HepG2 (cell line): ENCODE measurements around the gene MYO3B. TPM values are rescaled to one million over a fixed set of nuclear protein-coding genes. Genes with fewer than 3 reads are reported as not detected.

Experiments
- ATAC-seq: fragments of 200-7000 bp; cut with Tn5 transposase; 3 replicates; pipeline ENCODE4 v1.9.1; 2020; ENCODE audit warnings: mild to moderate bottlenecking, moderate library complexity
- BruUV-seq: library from RNA; stranded (reverse); fragments of 400-500 nt; replicated peaks from 2 replicates; lab custom pipeline; 2021; lab: Mats Ljungman, UMichigan
- CTCF ChIA-PET: fragments of 300-600 bp; formaldehyde crosslinking; extraction: SDS; loops from one replicate; lab custom pipeline; 2021; ENCODE audit warnings: low total read pairs, inconsistent platforms, low intra/inter-chr PET ratio; lab: Yijun Ruan, JAX
- POLR2A ChIA-PET: fragments of 350-600 bp; sonication (Branson Sonifier 250); formaldehyde crosslinking; loops from one replicate; lab custom pipeline; 2020; ENCODE audit warnings: antibody characterized with exemption, inconsistent platforms; lab: Yijun Ruan, JAX
- DNase-seq: peaks from one replicate; pipeline ENCODE4 v3.0.0-alpha.2; 2015; ENCODE audit warnings: low spot score
- FAIRE-seq: peaks from 3 replicates; lab custom pipeline; 2011; peaks lifted over from hg19 to GRCh38; lab: Jason Lieb, UNC
- H2AFZ ChIP-seq: one replicate; pipeline ENCODE4 v1.6.1; 2011; ENCODE audit warnings: low read length, inconsistent platforms
- H3K27ac ChIP-seq: fragments of 300-600 bp; 3 replicates; pipeline ENCODE4 v1.8.0; 2011; ENCODE audit warnings: mixed run types, mild to moderate bottlenecking, mixed read lengths, low read length, inconsistent platforms; ENCODE audit not compliant: insufficient read depth; ENCODE audit errors: extremely low read length
- H3K27me3 ChIP-seq, 2 experiments: fragments of 200-600 bp in 1 of 2; 2 replicates in 1 of 2; 3 replicates in 1 of 2; pipeline versions ENCODE4 v1.6.0 to v1.8.0; 2011; ENCODE audit warnings: low read length in 2 of 2, mild to moderate bottlenecking in 2 of 2, moderate library complexity in 2 of 2, inconsistent platforms in 1 of 2; ENCODE audit not compliant: insufficient read depth in 2 of 2, control insufficient read depth in 1 of 2
- H3K36me3 ChIP-seq, 2 experiments: fragments of 200-600 bp in 1 of 2; replicated peaks in 1 of 2; 2 replicates in 1 of 2; 3 replicates in 1 of 2; pipeline versions ENCODE4 v1.5.1 to v1.8.0; 2011; ENCODE audit warnings: low read length in 2 of 2, inconsistent platforms in 1 of 2; ENCODE audit not compliant: insufficient read depth in 2 of 2, control insufficient read depth in 1 of 2
- H3K4me1 ChIP-seq: 2 replicates; pipeline ENCODE4 v1.5.1; 2012; ENCODE audit warnings: low read length, inconsistent platforms; ENCODE audit not compliant: insufficient read depth
- H3K4me2 ChIP-seq: 2 replicates; pipeline ENCODE4 v1.6.0; 2011; ENCODE audit warnings: low read depth, low read length, inconsistent platforms
- H3K4me3 ChIP-seq, 3 experiments: fragments of 200-600 bp in 1 of 3; sonication (generic), shearing (Covaris generic) in 1 of 3; replicated peaks in 1 of 3; 2 replicates each; pipeline ENCODE4 v1.5.1; 2011 to 2016; ENCODE audit warnings: low read length in 3 of 3, inconsistent platforms in 2 of 3, low read depth in 2 of 3, mild to moderate bottlenecking in 2 of 3, control low read depth in 1 of 3, mixed read lengths in 1 of 3; ENCODE audit not compliant: insufficient read depth in 1 of 3
- H3K79me2 ChIP-seq: one replicate; pipeline ENCODE4 v1.6.1; 2011; ENCODE audit warnings: low read length, inconsistent platforms; ENCODE audit not compliant: insufficient read depth
- H3K9ac ChIP-seq: 2 replicates; pipeline ENCODE4 v1.6.0; 2011; ENCODE audit warnings: mild to moderate bottlenecking, low read depth, low read length, inconsistent platforms; ENCODE audit not compliant: insufficient read depth
- H3K9me3 ChIP-seq: 2 replicates; pipeline ENCODE4 v1.5.1; 2012; ENCODE audit warnings: mild to moderate bottlenecking, low read length
- H4K20me1 ChIP-seq: 2 replicates; pipeline ENCODE4 v1.6.0; 2011; ENCODE audit warnings: inconsistent platforms, mild to moderate bottlenecking, low read length, moderate library complexity; ENCODE audit not compliant: insufficient read depth
- CEBPG ChIP-seq: IDR thresholded peaks from 2 replicates; pipeline ENCODE4 v1.6.1; 2016
- IKZF5 ChIP-seq: IDR thresholded peaks from 2 replicates; pipeline ENCODE4 v1.6.1; 2018; ENCODE audit warnings: missing genetic modification reagents, mild to moderate bottlenecking, missing compliant biosample characterization
- IRX3 ChIP-seq: sonication (generic); formaldehyde crosslinking; IDR thresholded peaks from 2 replicates; pipeline ENCODE4 v1.8.1; 2023; ENCODE audit warnings: mild to moderate bottlenecking, low read depth, missing genetic modification reagents, borderline replicate concordance
- MLX ChIP-seq: IDR thresholded peaks from 2 replicates; pipeline ENCODE4 v1.6.1; 2016
- SP2 ChIP-seq: sonication (generic); formaldehyde crosslinking; IDR thresholded peaks from 2 replicates; pipeline ENCODE4 v1.5.1; 2020; ENCODE audit warnings: mild to moderate bottlenecking, missing genetic modification reagents
- ZMYM2 ChIP-seq: sonication (generic); formaldehyde crosslinking; IDR thresholded peaks from 2 replicates; pipeline ENCODE4 v1.8.0; 2022; ENCODE audit warnings: mild to moderate bottlenecking, missing genetic modification reagents
- ZNF354B ChIP-seq: sonication (generic); formaldehyde crosslinking; IDR thresholded peaks from 2 replicates; pipeline ENCODE4 v1.8.0; 2022; ENCODE audit warnings: mild to moderate bottlenecking, missing genetic modification reagents
- ZNF577 ChIP-seq: sonication (generic); formaldehyde crosslinking; IDR thresholded peaks from 2 replicates; pipeline ENCODE4 v1.4.0; 2020; ENCODE audit warnings: mild to moderate bottlenecking, low read depth, missing genetic modification reagents, borderline replicate concordance
- WGBS: methylation state at CpG from one replicate; pipeline ENCODE4 v1.1.6; 2017; ENCODE audit warnings: low lambda C conversion rate; 5-methylcytosine and 5-hydroxymethylcytosine counted together
- in situ Hi-C: cut with HindIII; loops from 2 replicates; pipeline ENCODE4 v1.10.0; 2017; ENCODE audit warnings: low pct_unique_long_range_greater_than_20kb; ENCODE audit not compliant: extremely low pct_ligation_motif_present
- intact Hi-C: fragments of 100-400 bp; cut with micrococcal nuclease; formaldehyde crosslinking; loops from one replicate; pipeline ENCODE4 v1.10.0; 2022; ENCODE audit not compliant: unreplicated experiment
- polyA plus RNA-seq, 8 experiments: library from polyadenylated mRNA; depleted of rRNA in 3 of 8; stranded (reverse) in 7 of 8; unstranded in 1 of 8; fragments of >200 nt; fragmentation: Illumina TruSeq in 4 of 8; extraction: Trizol in 4 of 8; gene quantifications; 2 replicates each; pipeline versions ENCODE4 v1.2.1 to v1.2.3, GENCODE V29; 2011 to 2016; ENCODE audit warnings: low read depth in 4 of 8, missing spikeins in 1 of 8, mixed read lengths in 1 of 8; ENCODE audit not compliant: insufficient read depth in 1 of 8
- total RNA-seq, 5 experiments: library from RNA; depleted of rRNA; stranded (reverse); fragments of >200 nt; fragmentation: Illumina TruSeq; extraction: Trizol; gene quantifications; 2 replicates each; pipeline ENCODE4 v1.2.3, GENCODE V29; 2016; ENCODE audit warnings: low read depth in 1 of 5
- TF ChIP-seq, protein P1 (sequence below): sonication (generic); formaldehyde crosslinking; IDR thresholded peaks from 2 replicates; pipeline ENCODE4 v1.5.0; 2020; ENCODE audit warnings: missing genetic modification reagents
- TF ChIP-seq, protein P2 (sequence below): sonication (generic); formaldehyde crosslinking; conservative IDR thresholded peaks from 2 replicates; pipeline ENCODE4 v1.8.1; 2023; ENCODE audit warnings: missing genetic modification reagents

MYO3B gene
- total and polyA plus RNA-seq, 2 of the 13 experiments (the other 11 are each of a cell fraction or from before 2014, with no cell fraction given): 0.01 TPM; not detected in 1

- TF ChIP-seq, protein P1, sequence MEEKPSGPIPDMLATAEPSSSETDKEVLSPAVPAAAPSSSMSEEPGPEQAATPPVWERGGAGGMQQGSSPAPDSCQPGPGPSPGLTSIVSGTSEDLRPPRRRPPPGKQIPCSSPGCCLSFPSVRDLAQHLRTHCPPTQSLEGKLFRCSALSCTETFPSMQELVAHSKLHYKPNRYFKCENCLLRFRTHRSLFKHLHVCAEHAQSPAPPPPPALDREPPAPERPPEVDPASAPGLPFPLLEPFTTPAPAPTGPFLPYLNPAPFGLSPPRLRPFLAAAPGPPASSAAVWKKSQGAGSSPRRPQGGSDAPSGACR (CRISPR knock-in tag): no peak
- TF ChIP-seq IRX3 (CRISPR knock-in tag): no peak
- TF ChIP-seq, all 625 proteins: peak for 0
Observed at GRCh38 chr2:170353723-170354122, 175.8 kb downstream of the MYO3B start (continued).

GRCh38 chr2:170354388-170354787, 176.4 kb downstream of the MYO3B start:
- ChIA-PET POLR2A (no interaction called here), CTCF (no interaction called here)
- H3K4me1 ChIP-seq: no peaks in the 10 kb centered on the region
- intact Hi-C loops: no loop called here
- ATAC-seq: no peak
- no peaks in the 10 kb centered on the region for H3K36me3 ChIP-seq
- 1% methylated on average over 2 of the region's 2 CpGs for WGBS
- in situ Hi-C loops: loop anchor here (25.0 kb wide), 1 partner anchor 892 kb away; no protein-coding TSS in a partner anchor
- no peak overlapping the region for H3K4me2 ChIP-seq
- H3K4me3 ChIP-seq: no peak overlapping the region
- H3K27me3 ChIP-seq: peaks cover 0 to 19% of the 10 kb centered on the region in 2 experiments; a peak in 3 of 5 replicates
- H3K9me3 ChIP-seq: no peaks in the 10 kb centered on the region
- H3K79me2 ChIP-seq: no peaks in the 10 kb centered on the region
- no peak overlapping the region for H2AFZ ChIP-seq
- no peak overlapping the region for H3K9ac ChIP-seq
- DNase-seq: no peak
- FAIRE-seq: no peak
- no peaks in the 10 kb centered on the region for H4K20me1 ChIP-seq
- BruUV-seq: no TSS peak
- TF ChIP-seq IKZF5 (CRISPR knock-in tag) (no peak), SP2 (CRISPR knock-in tag) (no peak), ZNF354B (CRISPR knock-in tag) (no peak), ZNF577 (no peak), ZMYM2 (CRISPR knock-in tag) (no peak), MLX (CRISPR knock-in tag) (no peak), CEBPG (CRISPR knock-in tag) (no peak)
- TF ChIP-seq, protein P2, sequence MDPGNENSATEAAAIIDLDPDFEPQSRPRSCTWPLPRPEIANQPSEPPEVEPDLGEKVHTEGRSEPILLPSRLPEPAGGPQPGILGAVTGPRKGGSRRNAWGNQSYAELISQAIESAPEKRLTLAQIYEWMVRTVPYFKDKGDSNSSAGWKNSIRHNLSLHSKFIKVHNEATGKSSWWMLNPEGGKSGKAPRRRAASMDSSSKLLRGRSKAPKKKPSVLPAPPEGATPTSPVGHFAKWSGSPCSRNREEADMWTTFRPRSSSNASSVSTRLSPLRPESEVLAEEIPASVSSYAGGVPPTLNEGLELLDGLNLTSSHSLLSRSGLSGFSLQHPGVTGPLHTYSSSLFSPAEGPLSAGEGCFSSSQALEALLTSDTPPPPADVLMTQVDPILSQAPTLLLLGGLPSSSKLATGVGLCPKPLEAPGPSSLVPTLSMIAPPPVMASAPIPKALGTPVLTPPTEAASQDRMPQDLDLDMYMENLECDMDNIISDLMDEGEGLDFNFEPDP (CRISPR knock-in tag): no peak
- no peak overlapping the region for H3K27ac ChIP-seq
